Glutamatergic neuron (in vitro differentiated cells): ENCODE results near the gene SPDYE3. TPM values are rescaled to one million over a fixed set of nuclear protein-coding genes. Genes with fewer than 3 reads are reported as not detected.

Source experiments
- DNase-seq: peaks from one replicate; pipeline ENCODE4 v3.0.0; 2022
- H3K27ac Mint-ChIP-seq: one replicate; pipeline ENCODE4 v1.8.0; 2020; ENCODE audit warnings: mild to moderate bottlenecking, mixed read lengths, inconsistent platforms; ENCODE audit not compliant: unreplicated experiment
- H3K27me3 Mint-ChIP-seq: one replicate; pipeline ENCODE4 v1.8.0; 2020; ENCODE audit warnings: mild to moderate bottlenecking, moderate library complexity, mixed read lengths, inconsistent platforms; ENCODE audit not compliant: unreplicated experiment
- H3K36me3 Mint-ChIP-seq: one replicate; pipeline ENCODE4 v1.8.0; 2020; ENCODE audit warnings: mild to moderate bottlenecking, mixed read lengths, inconsistent platforms; ENCODE audit not compliant: unreplicated experiment
- H3K4me1 Mint-ChIP-seq: one replicate; pipeline ENCODE4 v1.8.0; 2020; ENCODE audit warnings: mild to moderate bottlenecking, low read depth, mixed read lengths, inconsistent platforms; ENCODE audit not compliant: unreplicated experiment
- H3K4me3 Mint-ChIP-seq: one replicate; pipeline ENCODE4 v1.8.0; 2020; ENCODE audit warnings: mild to moderate bottlenecking, mixed read lengths, inconsistent platforms; ENCODE audit not compliant: unreplicated experiment
- H3K9me3 Mint-ChIP-seq: one replicate; pipeline ENCODE4 v1.8.0; 2020; ENCODE audit warnings: mild to moderate bottlenecking, moderate library complexity, mixed read lengths, inconsistent platforms; ENCODE audit not compliant: unreplicated experiment
- CTCF ChIP-seq: fragments of 200-600 bp; sonication (generic); IDR thresholded peaks from one replicate; pipeline ENCODE4 v1.5.0; 2021; ENCODE audit not compliant: partially characterized antibody, unreplicated experiment
- total RNA-seq: library from RNA; stranded (reverse); fragmentation: NEBNext Ultra II Directional; extraction: Animal tissue kit (Norgen Biotek cat#: 25700); gene quantifications from one replicate; pipeline ENCODE4 v1.2.1, GENCODE V29; 2021; ENCODE audit not compliant: unreplicated experiment

SPDYE3 gene
- total RNA-seq, 1 donor from 2014 or later = not detected

- no peak for TF ChIP-seq CTCF
- H3K9me3 Mint-ChIP-seq = peaks cover 3% of the 10 kb centered on the region
- H3K4me3 Mint-ChIP-seq = no peak overlapping the region
- H3K4me1 Mint-ChIP-seq = peaks cover 5% of the 10 kb centered on the region
- DNase-seq = no peak
- no peak overlapping the region for H3K27ac Mint-ChIP-seq
- H3K36me3 Mint-ChIP-seq = no peaks in the 10 kb centered on the region
- H3K27me3 Mint-ChIP-seq = peaks cover 5% of the 10 kb centered on the region
These were observed 59.1 kb downstream of the SPDYE3 start for GRCh38 chr7:100366411-100367250.

- H3K4me3 Mint-ChIP-seq = no peak overlapping the region
- no peak overlapping the region for H3K27ac Mint-ChIP-seq
- peaks cover 5% of the 10 kb centered on the region for H3K4me1 Mint-ChIP-seq
- TF ChIP-seq CTCF = no peak
- DNase-seq = no peak
- no peaks in the 10 kb centered on the region for H3K36me3 Mint-ChIP-seq
- H3K9me3 Mint-ChIP-seq = peaks cover 3% of the 10 kb centered on the region
- peaks cover 5% of the 10 kb centered on the region for H3K27me3 Mint-ChIP-seq
These were observed 59.7 kb downstream of the SPDYE3 start for GRCh38 chr7:100367251-100367620.

- Mint-ChIP-seq H3K4me3 (no peak overlapping the region), H3K9me3 (peaks cover 3% of the 10 kb centered on the region), H3K4me1 (peaks cover 5% of the 10 kb centered on the region), H3K36me3 (no peaks in the 10 kb centered on the region), H3K27me3 (peaks cover 5% of the 10 kb centered on the region), H3K27ac (no peak overlapping the region)
- DNase-seq = no peak
- no peak for TF ChIP-seq CTCF
These were observed 60.4 kb downstream of the SPDYE3 start for GRCh38 chr7:100367676-100368613.

GRCh38 chr7:100369105-100369504 lies 61.6 kb downstream of the SPDYE3 start:
- no peak for DNase-seq
- TF ChIP-seq CTCF = no peak
- Mint-ChIP-seq H3K4me1 (peaks cover 5% of the 10 kb centered on the region), H3K4me3 (no peak overlapping the region), H3K9me3 (peaks cover 3% of the 10 kb centered on the region), H3K36me3 (no peaks in the 10 kb centered on the region), H3K27me3 (peaks cover 5% of the 10 kb centered on the region), H3K27ac (no peak overlapping the region)
